OCI-LY7 (cell line): ENCODE results near the gene ARHGEF16. TPM values are rescaled to one million over a fixed set of nuclear protein-coding genes. Genes with fewer than 3 reads are reported as not detected.

Experiments
- BruUV-seq: library from RNA; stranded (reverse); fragments of 400-500 nt; replicated peaks from 2 replicates; lab custom pipeline; 2021; lab: Mats Ljungman, UMichigan
- CTCF ChIA-PET: fragments of 300-600 bp; sonication (Branson Sonifier 250); formaldehyde crosslinking; loops from one replicate; lab custom pipeline; 2022; ENCODE audit warnings: antibody characterized with exemption; ENCODE audit not compliant: unreplicated experiment; lab: Charles Lee
- POLR2A ChIA-PET: fragments of 300-600 bp; sonication (Branson Sonifier 250); formaldehyde crosslinking; loops from one replicate; lab custom pipeline; 2022; ENCODE audit warnings: antibody characterized with exemption; lab: Charles Lee
- DNase-seq: peaks from one replicate; pipeline ENCODE4 v3.0.0-alpha.2; 2015; ENCODE audit warnings: low spot score
- H2AFZ ChIP-seq: fragments of 200-600 bp; sonication (generic), shearing (Covaris generic); 2 replicates; pipeline ENCODE4 v1.6.1; 2014; ENCODE audit warnings: mild to moderate bottlenecking, antibody characterized with exemption, low read length, moderate library complexity
- H3K27ac ChIP-seq: fragments of 200-600 bp; sonication (generic); 2 replicates; pipeline ENCODE4 v1.5.1; 2014; ENCODE audit warnings: mixed run types, low read depth, mild to moderate bottlenecking, moderate library complexity, low read length, inconsistent platforms; ENCODE audit not compliant: poor library complexity, severe bottlenecking
- H3K36me3 ChIP-seq: fragments of 200-600 bp; sonication (generic); 2 replicates; pipeline ENCODE4 v1.6.1; 2014; ENCODE audit warnings: mild to moderate bottlenecking, antibody characterized with exemption, low read length, moderate library complexity, mixed read lengths; ENCODE audit not compliant: insufficient read depth
- H3K4me1 ChIP-seq: fragments of 200-600 bp; sonication (generic); 2 replicates; pipeline ENCODE4 v1.5.1; 2014; ENCODE audit warnings: mild to moderate bottlenecking, low read length; ENCODE audit not compliant: insufficient read depth, poor library complexity, severe bottlenecking
- H3K4me2 ChIP-seq: fragments of 200-600 bp; sonication (generic); 2 replicates; pipeline ENCODE4 v1.6.1; 2014; ENCODE audit warnings: mild to moderate bottlenecking, low read length
- H3K4me3 ChIP-seq: fragments of 200-600 bp; sonication (generic); 2 replicates; pipeline ENCODE4 v1.5.1; 2014; ENCODE audit warnings: mild to moderate bottlenecking, low read depth, low read length; ENCODE audit not compliant: poor library complexity, severe bottlenecking
- H3K79me2 ChIP-seq: fragments of 200-600 bp; sonication (generic); 2 replicates; pipeline ENCODE4 v1.6.1; 2016; ENCODE audit warnings: low read depth, mild to moderate bottlenecking, low read length, moderate library complexity, mixed read lengths; ENCODE audit not compliant: insufficient read depth
- H3K9me2 ChIP-seq: fragments of 200-600 bp; sonication (generic); 2 replicates; pipeline ENCODE4 v1.6.1; 2016; ENCODE audit warnings: mild to moderate bottlenecking, low read length, mixed read lengths; ENCODE audit not compliant: insufficient read depth
- H3K9me3 ChIP-seq: fragments of 200-600 bp; sonication (generic); 2 replicates; pipeline ENCODE4 v1.6.1; 2014; ENCODE audit warnings: mild to moderate bottlenecking, mixed run types, low read length, mixed read lengths
- H4K20me1 ChIP-seq: fragments of 200-600 bp; sonication (generic); 2 replicates; pipeline ENCODE4 v1.6.1; 2014; ENCODE audit warnings: mild to moderate bottlenecking, antibody characterized with exemption, low read length, moderate library complexity, mixed read lengths; ENCODE audit not compliant: insufficient read depth
- CTCF ChIP-seq: fragments of 200-600 bp; sonication (generic); conservative IDR thresholded peaks from 2 replicates; pipeline ENCODE4 v1.5.1; 2014; ENCODE audit warnings: mild to moderate bottlenecking, antibody characterized with exemption, low read length, moderate library complexity, mixed read lengths
- EZH2phosphoT487 ChIP-seq: fragments of 200-600 bp; sonication (generic); IDR thresholded peaks from 2 replicates; pipeline ENCODE4 v1.6.1; 2018; ENCODE audit warnings: low read depth, borderline replicate concordance, mild to moderate bottlenecking, mixed run types, antibody characterized with exemption, low read length, moderate library complexity, mixed read lengths
- intact Hi-C: fragments of 100-400 bp; cut with micrococcal nuclease; formaldehyde crosslinking; loops from one replicate; pipeline ENCODE4 v1.10.0; 2022; ENCODE audit not compliant: unreplicated experiment
- total RNA-seq, 2 experiments: library from RNA; depleted of rRNA in 1 of 2; stranded (reverse); fragments of >200 nt in 1 of 2; shearing (Covaris generic) in 1 of 2; gene quantifications; 2 replicates each; pipeline ENCODE4 v1.2.3, GENCODE V29; 2014 to 2022

Gene ARHGEF16
- total RNA-seq, 2 experiments from 2014 or later: not detected

DNA sequence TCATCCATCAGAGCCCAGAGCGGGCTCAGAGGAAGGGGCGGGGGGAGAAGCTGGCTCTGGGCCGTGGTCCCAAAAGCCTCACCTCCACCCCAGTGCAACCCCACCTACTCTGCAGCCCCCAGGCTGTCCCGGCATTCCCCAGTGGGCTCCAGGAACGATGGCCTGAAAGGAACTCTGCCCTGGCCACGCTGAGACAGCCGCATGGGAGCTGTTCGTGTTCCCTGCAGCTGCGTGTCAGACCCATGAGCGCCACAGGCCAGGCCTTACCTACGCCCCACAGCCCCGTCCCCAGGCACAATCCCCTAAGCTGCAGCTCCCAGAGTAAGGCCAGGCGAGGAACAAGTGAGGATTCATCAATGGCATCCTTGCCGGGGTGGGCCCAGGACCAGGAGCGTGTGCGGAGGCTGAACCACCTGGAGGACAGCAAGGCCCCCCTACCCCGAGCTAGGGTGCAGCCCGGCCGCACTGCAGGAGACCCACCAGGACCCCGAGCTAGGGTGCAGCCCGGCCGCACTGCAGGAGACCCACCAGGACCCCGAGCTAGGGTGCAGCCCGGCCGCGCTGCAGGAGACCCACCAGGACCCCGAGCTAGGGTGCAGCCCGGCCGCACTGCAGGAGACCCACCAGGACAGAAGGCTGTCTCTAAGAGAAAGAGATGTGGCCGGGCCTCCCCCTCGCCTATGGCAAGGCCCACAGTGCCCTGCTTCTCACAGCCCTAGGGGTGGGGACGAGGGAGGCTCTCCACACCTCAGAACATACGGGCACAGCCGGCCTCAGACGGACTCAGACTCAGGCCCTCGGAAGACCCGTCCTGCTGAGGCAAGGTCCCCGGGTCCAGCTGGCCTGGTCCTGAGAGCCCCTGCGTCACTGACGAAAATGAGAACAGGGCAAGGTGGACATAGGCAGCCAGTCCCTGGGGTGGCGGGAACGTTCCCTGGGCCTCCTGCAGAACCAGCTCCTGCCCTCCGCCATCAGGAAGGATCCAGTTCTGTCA is 26.5 kb upstream of the ARHGEF16 start:
- Histone ChIP-seq H4K20me1 (no peaks in the 10 kb centered on the region), H3K4me3 (no peak overlapping the region), H3K27ac (no peak overlapping the region), H3K36me3 (no peaks in the 10 kb centered on the region), H2AFZ (no peak overlapping the region), H3K9me2 (no peaks in the 10 kb centered on the region), H3K4me1 (no peaks in the 10 kb centered on the region), H3K79me2 (no peaks in the 10 kb centered on the region), H3K4me2 (no peak overlapping the region), H3K9me3 (no peaks in the 10 kb centered on the region)
- no TSS peak for BruUV-seq
- intact Hi-C loops: no loop called here
- DNase-seq: no peak
- CTCF ChIA-PET: no interaction called here
- POLR2A ChIA-PET: interaction anchor here (0.6 kb wide), 1 partner anchor 31 kb away, joined by 3 read pairs; no protein-coding TSS in a partner anchor
- TF ChIP-seq EZH2phosphoT487: no peak
- TF ChIP-seq CTCF: no peak

DNA sequence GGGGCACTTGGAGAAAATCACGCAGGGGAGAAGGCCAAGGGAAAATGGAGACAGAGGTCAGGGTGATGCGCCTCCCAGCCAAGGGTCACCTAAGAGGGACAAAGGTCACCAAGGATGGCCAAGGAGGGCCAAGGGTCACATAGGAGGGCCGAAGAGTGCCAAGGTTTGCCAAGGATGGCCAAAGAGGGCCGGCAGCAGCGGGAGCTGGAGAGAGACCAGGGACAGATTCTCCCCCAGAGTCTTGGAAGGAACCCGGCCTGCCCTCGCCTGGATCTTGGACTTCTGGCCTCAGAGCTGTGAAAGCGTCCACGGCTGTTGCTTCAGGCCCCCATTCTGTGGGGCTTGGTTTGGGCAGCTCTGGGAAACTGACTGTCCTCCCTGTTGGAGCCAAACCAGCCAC is 25.6 kb upstream of the ARHGEF16 start:
- Histone ChIP-seq H3K9me3 (no peaks in the 10 kb centered on the region), H3K36me3 (no peaks in the 10 kb centered on the region), H3K9me2 (no peaks in the 10 kb centered on the region), H3K27ac (no peak overlapping the region), H3K4me1 (no peaks in the 10 kb centered on the region), H4K20me1 (no peaks in the 10 kb centered on the region), H3K4me3 (no peak overlapping the region), H3K4me2 (no peak overlapping the region), H3K79me2 (no peaks in the 10 kb centered on the region), H2AFZ (no peak overlapping the region)
- BruUV-seq: no TSS peak
- ChIA-PET CTCF (no interaction called here), POLR2A (no interaction called here)
- intact Hi-C loops: no loop called here
- DNase-seq: no peak
- no peak for TF ChIP-seq CTCF
- TF ChIP-seq EZH2phosphoT487: no peak

DNA sequence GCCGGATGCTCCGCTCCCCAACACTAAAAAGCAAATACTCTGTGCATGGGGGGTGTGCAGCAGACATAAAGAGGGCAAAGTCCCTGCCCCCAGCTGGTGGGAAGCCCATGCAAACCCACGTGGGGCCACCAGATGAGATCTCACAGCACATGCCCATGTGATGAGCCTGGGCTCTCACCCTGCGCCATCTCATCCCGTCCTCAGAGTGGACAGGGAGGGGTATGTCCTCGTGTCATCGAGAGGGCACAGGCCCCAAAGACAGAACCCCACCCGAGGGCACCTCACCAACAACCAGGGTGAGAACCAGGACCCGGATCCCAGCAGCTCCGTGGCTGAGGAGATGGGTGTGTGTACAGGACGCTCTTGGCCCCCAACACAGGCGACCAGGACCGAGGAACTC is 25.1 kb upstream of the ARHGEF16 start:
- CTCF ChIA-PET: no interaction called here
- H3K4me3 ChIP-seq: no peak overlapping the region
- intact Hi-C loops: no loop called here
- POLR2A ChIA-PET: no interaction called here
- no TSS peak for BruUV-seq
- H3K9me3 ChIP-seq: no peaks in the 10 kb centered on the region
- H2AFZ ChIP-seq: no peak overlapping the region
- no peak for DNase-seq
- H3K27ac ChIP-seq: no peak overlapping the region
- H3K9me2 ChIP-seq: no peaks in the 10 kb centered on the region
- H4K20me1 ChIP-seq: no peaks in the 10 kb centered on the region
- H3K4me2 ChIP-seq: no peak overlapping the region
- no peaks in the 10 kb centered on the region for H3K79me2 ChIP-seq
- no peaks in the 10 kb centered on the region for H3K4me1 ChIP-seq
- TF ChIP-seq EZH2phosphoT487 (no peak), CTCF (no peak)
- H3K36me3 ChIP-seq: no peaks in the 10 kb centered on the region
